Fibroblast of mammary gland (primary cell): ENCODE measurements around the gene HMCN1.

Source experiments
- DNase-seq: peaks from one replicate; pipeline ENCODE4 v3.0.0-alpha.2; 2010; ENCODE audit warnings: low read depth
- H3K4me3 ChIP-seq: 2 replicates; pipeline ENCODE4 v1.5.1; 2011; ENCODE audit warnings: low read depth, mild to moderate bottlenecking, low read length, moderate library complexity; ENCODE audit not compliant: control insufficient read depth
- CTCF ChIP-seq: conservative IDR thresholded peaks from 2 replicates; pipeline ENCODE4 v1.5.1; 2011; ENCODE audit warnings: low read depth, low read length, inconsistent platforms; ENCODE audit not compliant: control insufficient read depth, insufficient read depth

HMCN1 gene

GRCh38 chr1:186112280-186112679 lies 378.1 kb downstream of the HMCN1 start:
- H3K4me3 ChIP-seq, result no peak overlapping the region
- DNase-seq, result no peak
- TF ChIP-seq CTCF, result no peak

- DNase-seq, result no peak
- TF ChIP-seq CTCF, result no peak
- H3K4me3 ChIP-seq, result no peak overlapping the region
These were observed 379.3 kb downstream of the HMCN1 start for GRCh38 chr1:186113461-186113860.

- no peak for DNase-seq
- no peak overlapping the region for H3K4me3 ChIP-seq
- TF ChIP-seq CTCF, result no peak
These were observed 384.5 kb downstream of the HMCN1 start for GRCh38 chr1:186118724-186119123.

- no peak for TF ChIP-seq CTCF
- no peak overlapping the region for H3K4me3 ChIP-seq
- no peak for DNase-seq
These were observed 388.6 kb downstream of the HMCN1 start for GRCh38 chr1:186122837-186123236.

GRCh38 chr1:186125035-186125434 lies 390.8 kb downstream of the HMCN1 start:
- no peak for DNase-seq
- no peak overlapping the region for H3K4me3 ChIP-seq
- TF ChIP-seq CTCF, result no peak

- no peak for TF ChIP-seq CTCF
- H3K4me3 ChIP-seq, result no peak overlapping the region
- no peak for DNase-seq
These were observed 391.3 kb downstream of the HMCN1 start for GRCh38 chr1:186125511-186125910.

- DNase-seq, result no peak
- no peak for TF ChIP-seq CTCF
- no peak overlapping the region for H3K4me3 ChIP-seq
These were observed 395.6 kb downstream of the HMCN1 start for GRCh38 chr1:186129758-186130157.
